GM18508 (cell line): ENCODE measurements around the gene ULK4.
"Not testable (repeated sequence)": the region's sequence is repeated elsewhere in the genome, so short reads cannot be mapped to it uniquely, and the experiment has no call there.

Source experiments
- ATAC-seq: cut with Tn5 transposase; IDR thresholded peaks from one replicate; pipeline ENCODE4 v1.9.1; 2021; ENCODE audit warnings: moderate number of reproducible peaks; ENCODE audit not compliant: insufficient read depth, unreplicated experiment

The ULK4 gene

GRCh38 chr3:41874022-41874421 lies 87.9 kb downstream of the ULK4 start:
- no peak for ATAC-seq

- no peak for ATAC-seq
Observed at GRCh38 chr3:41872157-41872556, 89.7 kb downstream of the ULK4 start.

- ATAC-seq = no peak
Observed at GRCh38 chr3:41867533-41867932, 94.4 kb downstream of the ULK4 start.

- no peak for ATAC-seq
Observed at GRCh38 chr3:41866298-41866697, 95.6 kb downstream of the ULK4 start.

- ATAC-seq = no peak
Observed at GRCh38 chr3:41863024-41863423, 98.9 kb downstream of the ULK4 start.

- ATAC-seq = not testable (repeated sequence)
Observed at GRCh38 chr3:41860489-41860888, 101.4 kb downstream of the ULK4 start.

GRCh38 chr3:41854956-41855355 lies 106.9 kb downstream of the ULK4 start:
- no peak for ATAC-seq

- ATAC-seq = no peak
Observed at GRCh38 chr3:41853540-41854196, 108.2 kb downstream of the ULK4 start.

GRCh38 chr3:41848753-41849574 lies 112.9 kb downstream of the ULK4 start:
- ATAC-seq = no peak

GRCh38 chr3:41847679-41848078 lies 114.2 kb downstream of the ULK4 start:
- ATAC-seq = no peak

- ATAC-seq = no peak
Observed at GRCh38 chr3:41846850-41847249, 115.1 kb downstream of the ULK4 start.

GRCh38 chr3:41845826-41846225 lies 116.1 kb downstream of the ULK4 start:
- no peak for ATAC-seq

GRCh38 chr3:41844256-41844655 lies 117.6 kb downstream of the ULK4 start:
- not testable (repeated sequence) for ATAC-seq

GRCh38 chr3:41840936-41841668 lies 120.8 kb downstream of the ULK4 start:
- ATAC-seq = not testable (repeated sequence)

GRCh38 chr3:41836360-41837134 lies 125.4 kb downstream of the ULK4 start:
- ATAC-seq = peak; percentile 86

GRCh38 chr3:41833628-41834027 lies 128.3 kb downstream of the ULK4 start:
- ATAC-seq = no peak

GRCh38 chr3:41819236-41819635 lies 142.7 kb downstream of the ULK4 start:
- no peak for ATAC-seq

GRCh38 chr3:41808618-41809017 lies 153.3 kb downstream of the ULK4 start:
- ATAC-seq = no peak

GRCh38 chr3:41808152-41808551 lies 153.8 kb downstream of the ULK4 start:
- ATAC-seq = no peak
